GM12873 (cell line): ENCODE data around the gene DDX56.

Source experiments
- TF ChIP-seq, protein P1 (sequence below): IDR thresholded peaks from 2 replicates; pipeline ENCODE4 v1.5.1; 2012; ENCODE audit warnings: low read depth, mild to moderate bottlenecking, moderate library complexity, low read length, control low read depth; ENCODE audit not compliant: insufficient read depth; ENCODE audit errors: missing control alignments

DDX56 gene

DNA sequence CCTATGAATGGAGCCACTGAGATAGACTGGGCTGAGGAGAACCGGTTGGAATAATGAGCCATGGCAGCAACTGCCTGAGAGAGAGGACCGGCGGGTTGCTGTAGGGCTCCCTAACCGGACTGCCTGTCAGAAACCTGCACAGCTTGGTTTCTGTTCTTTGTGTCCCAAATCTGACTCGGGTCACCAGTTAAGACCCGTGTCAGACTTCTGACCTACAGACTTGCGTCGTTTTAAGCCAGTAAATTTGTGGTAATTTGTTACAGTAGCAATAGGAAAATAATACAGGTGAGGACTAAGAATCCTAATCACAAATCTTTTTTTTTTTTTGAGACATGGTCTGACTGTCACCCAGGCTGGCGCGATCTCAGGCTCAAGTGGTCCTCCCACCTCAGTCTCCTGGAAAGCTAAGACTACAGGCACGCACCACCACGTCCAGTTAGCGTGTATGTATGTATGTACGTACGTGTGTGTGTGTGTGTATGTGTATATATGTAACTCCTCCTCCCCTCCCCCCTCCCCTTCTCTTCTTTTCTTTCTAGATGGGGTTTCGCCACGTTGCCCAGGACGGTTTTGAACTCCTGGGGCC, 672 bp upstream of the DDX56 start:
- TF ChIP-seq, protein P1, sequence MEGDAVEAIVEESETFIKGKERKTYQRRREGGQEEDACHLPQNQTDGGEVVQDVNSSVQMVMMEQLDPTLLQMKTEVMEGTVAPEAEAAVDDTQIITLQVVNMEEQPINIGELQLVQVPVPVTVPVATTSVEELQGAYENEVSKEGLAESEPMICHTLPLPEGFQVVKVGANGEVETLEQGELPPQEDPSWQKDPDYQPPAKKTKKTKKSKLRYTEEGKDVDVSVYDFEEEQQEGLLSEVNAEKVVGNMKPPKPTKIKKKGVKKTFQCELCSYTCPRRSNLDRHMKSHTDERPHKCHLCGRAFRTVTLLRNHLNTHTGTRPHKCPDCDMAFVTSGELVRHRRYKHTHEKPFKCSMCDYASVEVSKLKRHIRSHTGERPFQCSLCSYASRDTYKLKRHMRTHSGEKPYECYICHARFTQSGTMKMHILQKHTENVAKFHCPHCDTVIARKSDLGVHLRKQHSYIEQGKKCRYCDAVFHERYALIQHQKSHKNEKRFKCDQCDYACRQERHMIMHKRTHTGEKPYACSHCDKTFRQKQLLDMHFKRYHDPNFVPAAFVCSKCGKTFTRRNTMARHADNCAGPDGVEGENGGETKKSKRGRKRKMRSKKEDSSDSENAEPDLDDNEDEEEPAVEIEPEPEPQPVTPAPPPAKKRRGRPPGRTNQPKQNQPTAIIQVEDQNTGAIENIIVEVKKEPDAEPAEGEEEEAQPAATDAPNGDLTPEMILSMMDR = no peak

- TF ChIP-seq, protein P1 = no peak
These were observed 937 bp downstream of the DDX56 start for GRCh38 chr7:44572771-44573170.

- TF ChIP-seq, protein P1 = no peak
These were observed 3.7 kb downstream of the DDX56 start for GRCh38 chr7:44569959-44570358.

GRCh38 chr7:44568771-44569560, 4.7 kb downstream of the DDX56 start:
- TF ChIP-seq, protein P1 = no peak

DNA sequence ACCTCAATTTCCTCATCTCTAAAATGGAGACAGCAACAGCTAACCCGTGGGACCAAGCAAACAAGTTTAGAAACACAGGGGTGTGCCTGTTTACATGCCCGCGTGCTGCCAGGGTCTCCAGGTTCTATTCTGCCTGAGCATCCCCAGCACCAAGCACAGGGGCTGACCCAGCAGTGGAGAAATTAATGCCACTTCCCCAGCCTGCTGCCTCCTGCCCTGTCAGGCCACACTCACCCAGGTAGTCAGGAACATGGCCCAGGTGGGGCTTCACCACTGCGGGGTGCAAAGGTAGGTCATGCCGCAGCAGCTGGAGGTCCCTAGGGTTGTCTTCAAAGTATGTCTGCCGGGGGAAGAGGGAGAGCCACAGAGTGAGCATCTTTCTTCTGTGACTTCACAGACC, 5.8 kb downstream of the DDX56 start:
- TF ChIP-seq, protein P1 = no peak

- TF ChIP-seq, protein P1 = no peak
These were observed 7.0 kb downstream of the DDX56 start for GRCh38 chr7:44566680-44567079.

GRCh38 chr7:44565795-44566559, 7.7 kb downstream of the DDX56 start:
- TF ChIP-seq, protein P1 = no peak
